Measurements from ENCODE around the gene VAMP5.

GRCh38 chr2:85553184-85553583, 31.0 kb upstream of the VAMP5 start:
- TF ChIP-seq POLR2AphosphoS5 (IDR thresholded peaks at IDR 0.05) (no peak), CTCF (IDR thresholded peaks at IDR 0.05 in 8 of 11, conservative IDR thresholded peaks at IDR 0.05 in 3 of 11) (no peak)

All from spleen (tissue), 7 donors.